Astrocyte of the spinal cord (primary cell): ENCODE data around the gene FUT8.
A peak's percentile ranks its signal among the peaks of the same experiment; 100 is the strongest.

Source experiments
- DNase-seq: peaks from one replicate; pipeline ENCODE4 v3.0.0; 2011; ENCODE audit warnings: low read depth, low spot score
- H3K4me3 ChIP-seq: 2 replicates; pipeline ENCODE4 v1.5.1; 2011; ENCODE audit warnings: low read depth, mild to moderate bottlenecking, low read length, moderate library complexity
- CTCF ChIP-seq: IDR thresholded peaks from 2 replicates; pipeline ENCODE4 v1.5.1; 2012; ENCODE audit warnings: low read depth, mild to moderate bottlenecking, low read length, inconsistent platforms
- in situ Hi-C: cut with HindIII; loops from 2 replicates; pipeline ENCODE4 v1.10.0; 2017; ENCODE audit warnings: low sequenced_read_pairs

The FUT8 gene

GRCh38 chr14:65403231-65403630 lies 9.3 kb upstream of the FUT8 start:
- in situ Hi-C loops = no loop called here
- no peak overlapping the region for H3K4me3 ChIP-seq
- no peak for TF ChIP-seq CTCF
- no peak for DNase-seq

- TF ChIP-seq CTCF = no peak
- no peak overlapping the region for H3K4me3 ChIP-seq
- in situ Hi-C loops = no loop called here
- no peak for DNase-seq
These were observed 4.4 kb upstream of the FUT8 start for GRCh38 chr14:65408113-65408512.

- no peak overlapping the region for H3K4me3 ChIP-seq
- no peak for TF ChIP-seq CTCF
- in situ Hi-C loops = no loop called here
- DNase-seq = no peak
These were observed 1.9 kb upstream of the FUT8 start for GRCh38 chr14:65410640-65411039.

GRCh38 chr14:65411656-65412031 lies 886 bp upstream of the FUT8 start:
- no peak for TF ChIP-seq CTCF
- peak; percentile 92 for DNase-seq
- H3K4me3 ChIP-seq = peak overlapping the region; percentile 80
- in situ Hi-C loops = no loop called here

- in situ Hi-C loops = no loop called here
- peak; percentile 22 for TF ChIP-seq CTCF
- peak; percentile 74 for DNase-seq
- peak overlapping the region; percentile 80 for H3K4me3 ChIP-seq
These were observed 567 bp downstream of the FUT8 start for GRCh38 chr14:65412856-65413738.

- in situ Hi-C loops = no loop called here
- peak overlapping the region; percentile 80 for H3K4me3 ChIP-seq
- no peak for DNase-seq
- no peak for TF ChIP-seq CTCF
These were observed 1.2 kb downstream of the FUT8 start for GRCh38 chr14:65413739-65414045.
